ENCODE measurements around the gene IFI27.
"Not testable (repeated sequence)": the region's sequence is repeated elsewhere in the genome, so short reads cannot be mapped to it uniquely, and the experiment has no call there.

Gene IFI27

GRCh38 chr14:94110552-94111181, at the start of gene IFI27:
Gene IFI27, plus strand, starts transcription at chr14:94110736.
- DNase-seq: no peak

- DNase-seq: no peak
These were observed 48.1 kb upstream of the IFI27 start for GRCh38 chr14:94062344-94062940.

- DNase-seq: no peak
These were observed 44.4 kb upstream of the IFI27 start for GRCh38 chr14:94066089-94066676.

- not testable (repeated sequence) for DNase-seq
These were observed 38.5 kb upstream of the IFI27 start for GRCh38 chr14:94072076-94072475.

GRCh38 chr14:94074534-94074933, 36.0 kb upstream of the IFI27 start:
- no peak for DNase-seq

- no peak for DNase-seq
These were observed 35.5 kb upstream of the IFI27 start for GRCh38 chr14:94075008-94075407.

GRCh38 chr14:94077111-94077821, 33.3 kb upstream of the IFI27 start:
- no peak for DNase-seq

GRCh38 chr14:94077823-94078222, 32.7 kb upstream of the IFI27 start:
- no peak for DNase-seq

DNA sequence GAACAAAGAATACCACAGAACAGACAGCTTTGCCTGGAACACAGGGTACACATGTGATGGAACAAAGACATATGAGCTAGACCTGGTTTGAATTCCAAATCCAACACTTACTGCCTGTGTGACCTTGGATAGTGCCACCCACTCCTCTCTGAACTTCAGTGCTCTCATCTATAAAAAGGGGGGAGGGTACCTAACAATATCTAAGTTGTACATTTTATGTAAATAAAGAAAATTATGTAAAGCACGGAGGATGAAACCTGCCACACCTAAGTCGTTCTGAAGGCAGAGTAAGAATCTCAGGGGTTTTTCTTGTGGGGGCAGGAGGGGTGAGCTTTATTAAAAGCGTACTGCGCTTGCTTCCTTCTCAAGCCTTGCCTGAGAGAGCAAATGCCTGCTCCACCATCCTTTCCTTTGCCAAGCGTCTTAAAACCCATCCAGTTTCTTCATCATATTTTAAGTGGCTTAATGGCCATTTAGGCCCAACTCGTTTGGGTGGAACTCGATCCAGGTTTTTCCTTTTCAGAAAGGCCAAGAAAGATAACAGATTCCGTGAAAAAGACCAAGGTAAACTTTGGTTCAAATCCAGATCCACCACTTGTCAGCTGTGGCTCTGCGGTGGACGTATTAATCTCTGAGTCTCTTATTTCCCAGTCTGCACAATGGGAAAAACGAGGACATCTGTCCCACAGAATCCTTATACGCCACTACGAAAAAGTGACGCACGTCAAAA, 30.5 kb upstream of the IFI27 start:
- DNase-seq: peak; percentile 36

GRCh38 chr14:94080621-94081385, 29.7 kb upstream of the IFI27 start, which contains the start of the genes DDX24 and IFI27L1:
Gene DDX24, minus strand, starts transcription at chr14:94081202. Its CDS starts 1,460 bp downstream, at chr14:94079742.
Gene IFI27L1, plus strand, starts transcription at chr14:94081310. Its CDS starts 15,628 bp downstream, at chr14:94096938.
- peak; percentile 96 for DNase-seq

- no peak for DNase-seq
These were observed 29.1 kb upstream of the IFI27 start for GRCh38 chr14:94081386-94081820.

- DNase-seq: no peak
These were observed 22.6 kb upstream of the IFI27 start for GRCh38 chr14:94087891-94088290.

DNA sequence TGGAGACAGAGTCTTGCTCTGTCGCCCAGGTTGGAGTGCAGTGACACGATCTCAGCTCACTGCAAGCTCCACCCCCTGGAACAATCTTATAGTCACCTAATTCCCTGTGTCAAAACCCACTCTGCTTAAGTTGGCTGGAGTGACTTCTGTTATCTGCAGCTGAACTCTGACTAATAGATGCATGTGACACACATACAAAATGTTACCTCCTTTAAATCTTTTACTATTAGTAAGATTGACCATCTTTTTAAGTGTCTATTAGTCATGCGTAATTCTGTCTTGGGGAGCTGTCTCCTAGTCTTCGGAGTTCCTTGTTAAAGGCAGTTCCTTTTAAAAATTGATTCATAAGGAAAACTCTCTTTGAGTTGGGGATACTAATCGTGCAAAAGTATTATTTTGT, 22.0 kb upstream of the IFI27 start:
- DNase-seq: no peak

DNA sequence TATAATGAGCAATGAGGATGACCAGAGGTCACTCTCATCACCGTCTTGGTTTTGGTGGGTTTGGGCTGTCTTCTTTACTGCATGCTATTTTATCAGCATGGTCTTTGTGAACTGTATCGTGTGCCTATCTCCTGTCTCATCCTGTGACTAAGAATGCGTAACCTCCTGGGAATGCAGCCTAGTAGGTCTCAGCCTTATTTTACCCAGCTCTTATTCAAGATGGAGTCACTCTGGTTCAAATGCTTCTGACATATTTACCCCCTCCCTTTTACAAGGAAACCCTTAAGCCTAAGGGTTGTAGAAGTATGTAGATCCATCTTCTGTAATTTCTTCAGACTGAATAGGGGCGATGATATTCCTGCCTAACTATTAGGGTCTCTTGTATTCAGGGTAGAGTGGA, 21.1 kb upstream of the IFI27 start:
- DNase-seq: no peak

DNA sequence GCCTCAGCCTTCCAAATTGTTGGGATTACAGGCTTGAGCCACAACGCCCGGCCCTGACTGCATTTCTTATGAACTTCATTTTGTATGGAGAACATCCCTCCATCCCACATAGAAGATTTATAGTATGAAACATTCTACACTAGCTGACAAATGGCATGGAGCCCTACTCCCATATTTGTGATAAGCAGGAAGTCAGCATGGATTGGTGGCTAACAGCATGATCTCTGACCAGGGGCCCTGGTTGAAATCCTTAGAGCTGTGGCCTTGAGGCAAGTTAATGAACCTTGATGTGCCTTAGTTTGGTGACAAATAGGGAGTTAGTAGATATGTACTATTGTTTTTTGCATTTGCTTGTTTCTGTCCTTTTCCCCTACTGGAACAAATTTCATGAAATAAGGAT, 17.1 kb upstream of the IFI27 start:
- DNase-seq: no peak

GRCh38 chr14:94097091-94097490, 13.4 kb upstream of the IFI27 start:
- DNase-seq: no peak

GRCh38 chr14:94098326-94098992, 12.1 kb upstream of the IFI27 start:
- no peak for DNase-seq

DNA sequence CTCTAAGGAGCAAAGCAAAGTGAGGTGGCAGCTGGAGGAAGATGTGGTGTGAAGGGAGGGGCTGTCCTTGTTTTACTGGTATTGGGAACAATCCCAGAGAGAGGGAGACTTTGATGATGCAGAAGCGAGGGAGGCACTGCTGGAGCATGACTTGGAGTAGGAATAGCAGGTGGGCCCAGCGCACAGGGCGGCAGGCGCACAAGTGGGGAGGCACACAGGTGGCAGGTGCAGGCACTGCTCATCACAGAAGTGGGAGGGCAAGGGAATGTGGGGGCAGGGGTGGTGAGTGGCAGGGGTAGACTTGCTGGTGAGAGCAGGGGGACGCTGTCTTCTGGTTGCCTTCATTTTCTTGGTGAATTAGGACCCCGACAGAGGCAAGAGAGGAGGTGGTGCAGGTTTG, 11.5 kb upstream of the IFI27 start:
- no peak for DNase-seq

GRCh38 chr14:94100847-94101246, 9.7 kb upstream of the IFI27 start:
- no peak for DNase-seq

GRCh38 chr14:94101748-94102147, 8.8 kb upstream of the IFI27 start:
- DNase-seq: no peak

DNA sequence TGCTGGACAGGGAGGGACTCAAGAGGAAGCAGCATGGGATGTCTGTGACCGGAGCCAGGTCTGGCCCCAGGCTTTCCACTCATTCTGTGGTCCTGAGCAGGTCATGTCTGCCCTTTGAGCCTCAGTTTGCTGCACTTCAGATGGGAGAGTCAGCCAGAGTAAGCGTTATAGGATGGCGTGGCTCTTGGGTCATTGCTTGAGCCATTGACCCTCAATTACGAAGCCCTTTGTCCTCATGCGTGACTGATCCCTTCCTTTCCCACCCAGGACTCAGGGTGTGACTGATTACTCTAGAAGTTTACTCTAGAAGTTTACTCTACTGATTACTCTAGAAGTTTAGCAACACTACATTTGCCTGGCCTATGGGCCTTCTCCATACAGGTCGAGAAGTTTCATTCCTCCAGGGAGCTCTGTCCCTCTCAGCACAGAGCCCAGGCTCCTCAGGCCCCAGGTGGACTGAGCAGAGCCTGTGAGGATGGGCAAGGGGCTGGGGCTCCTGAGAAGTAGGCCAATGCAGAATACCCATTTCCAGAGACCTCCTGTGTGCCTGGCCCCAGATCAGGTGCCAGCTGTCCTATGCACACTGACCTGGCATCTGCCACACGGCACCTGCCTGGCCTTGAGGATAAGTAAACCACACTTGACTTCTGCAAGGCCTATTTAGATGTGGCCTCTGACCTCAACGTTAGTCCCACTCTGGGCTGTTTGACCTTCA, 7.6 kb upstream of the IFI27 start:
- no peak for DNase-seq

All from NCI-H2107 (cell line).